ENCODE results near the gene FXYD7. TPM values are rescaled to one million over a fixed set of nuclear protein-coding genes. Genes with fewer than 3 reads are reported as not detected.
"Not testable (repeated sequence)": the region's sequence is repeated elsewhere in the genome, so short reads cannot be mapped to it uniquely, and the experiment has no call there.

FXYD7 gene
- total RNA-seq, 1 donor from 2014 or later = not detected

DNA sequence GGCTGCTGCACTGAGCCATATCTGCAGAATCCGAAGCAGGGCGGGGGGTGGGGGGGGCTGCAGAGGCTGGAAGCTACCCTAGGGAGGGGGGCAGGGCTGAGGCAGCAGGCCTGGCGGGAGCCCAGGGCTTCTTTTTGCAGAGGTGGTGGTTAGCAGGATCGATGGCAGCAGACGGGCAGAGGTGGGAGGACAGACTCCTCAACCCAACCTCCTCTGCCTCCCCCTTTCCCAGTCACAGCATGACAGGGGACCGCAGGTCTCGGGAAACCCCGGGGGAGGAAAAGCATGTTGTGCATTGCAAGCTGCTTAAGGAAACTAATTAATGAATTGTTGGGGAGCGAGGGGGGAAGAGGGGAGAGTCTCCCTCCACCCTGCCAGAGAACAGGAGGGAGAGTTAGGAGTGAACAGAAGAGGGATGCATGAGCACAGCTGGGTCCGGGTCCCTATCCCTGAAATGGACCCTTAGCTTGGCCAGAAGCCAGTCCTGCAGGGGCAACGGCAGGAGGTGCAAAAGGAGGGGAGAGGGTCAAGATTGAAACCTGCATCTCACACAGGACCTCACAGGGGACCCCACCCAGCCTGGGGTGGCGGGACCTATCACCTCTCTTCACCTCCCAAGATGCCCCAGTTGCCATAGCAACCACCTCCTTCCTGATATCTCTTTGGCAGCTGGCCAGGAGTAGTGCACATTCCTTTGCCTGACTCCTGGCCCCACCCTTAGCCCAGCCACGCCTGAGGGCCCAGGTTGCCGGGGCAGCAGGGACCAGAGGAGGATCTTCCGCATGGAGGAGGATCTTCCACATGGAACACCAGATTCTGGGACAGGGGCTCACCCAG lies 1.8 kb downstream of the FXYD7 start:
- peak; percentile 78 for DNase-seq (ENCODE audit: low spot score)

DNA sequence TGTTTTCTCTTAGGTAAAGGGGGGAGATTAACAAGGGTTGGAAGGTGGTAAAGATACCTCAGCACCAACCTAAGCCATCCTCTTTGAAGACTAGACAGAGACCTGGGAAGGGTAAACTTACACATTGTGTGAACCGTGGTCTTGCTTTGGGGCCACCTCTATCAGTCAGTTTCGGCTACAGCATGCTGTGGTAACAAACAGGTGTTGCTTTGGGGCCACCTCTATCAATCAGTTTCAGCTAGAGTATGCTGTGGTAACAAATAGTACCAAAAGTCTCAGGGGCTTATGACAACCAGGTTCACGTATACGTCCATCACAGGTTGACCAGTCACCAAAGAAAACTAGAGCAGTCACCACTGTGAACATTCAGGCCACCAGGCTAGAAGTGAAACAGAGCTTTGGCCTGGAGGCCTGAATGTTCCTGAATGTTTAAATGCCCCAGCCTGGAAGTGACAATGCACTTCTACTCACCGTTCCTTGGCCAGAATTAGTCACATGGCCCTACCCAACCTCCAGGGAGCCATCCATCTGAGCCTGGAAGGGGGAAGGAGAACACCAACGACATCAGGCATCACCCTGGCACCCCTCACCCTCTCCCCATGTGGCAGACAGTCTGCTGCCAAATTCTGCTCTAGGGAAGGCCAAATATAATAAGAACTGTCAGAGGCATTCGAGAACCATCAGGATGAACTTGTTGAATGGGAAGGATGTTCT lies 3.8 kb downstream of the FXYD7 start:
- DNase-seq (ENCODE audit: low spot score) = no peak

DNA sequence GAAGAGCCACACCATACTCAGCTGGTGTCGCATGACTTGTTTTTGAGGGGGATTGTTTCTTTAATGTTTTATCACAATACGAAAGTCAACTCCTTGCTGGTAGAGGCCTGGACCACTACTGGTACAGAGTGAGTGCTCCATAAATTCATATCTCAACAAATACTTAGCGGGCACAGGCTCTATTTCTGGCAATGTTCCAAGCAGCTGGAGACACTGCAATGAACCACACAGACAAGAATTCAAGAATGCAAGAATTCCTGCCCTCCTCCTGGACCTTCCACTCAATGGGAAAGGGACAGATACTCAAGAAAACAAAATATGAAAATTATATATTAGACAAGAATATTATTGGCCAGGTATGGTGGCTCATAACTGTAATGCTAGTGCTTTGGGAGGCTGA lies 6.4 kb downstream of the FXYD7 start:
- DNase-seq (ENCODE audit: low spot score) = no peak

DNA sequence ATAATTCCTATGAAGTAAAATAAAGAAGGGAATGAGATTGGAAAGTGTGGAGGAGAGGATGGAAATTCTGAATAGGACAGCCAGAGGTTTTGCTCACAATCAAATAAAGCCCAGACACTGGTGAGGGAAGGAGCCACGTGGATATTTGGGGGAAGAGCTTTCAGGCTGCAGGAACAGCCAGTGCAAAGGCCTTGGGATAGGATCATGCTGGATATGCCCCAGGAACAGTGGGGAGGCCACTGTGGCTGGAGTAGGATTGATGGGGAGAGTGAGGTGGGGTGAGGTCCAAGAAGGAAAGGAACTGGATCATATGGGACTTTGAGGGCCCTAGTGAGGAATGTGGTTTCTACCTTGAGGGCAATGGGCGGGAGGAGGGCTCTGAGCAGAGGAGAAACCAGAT lies 7.4 kb downstream of the FXYD7 start:
- DNase-seq (ENCODE audit: low spot score) = no peak

DNA sequence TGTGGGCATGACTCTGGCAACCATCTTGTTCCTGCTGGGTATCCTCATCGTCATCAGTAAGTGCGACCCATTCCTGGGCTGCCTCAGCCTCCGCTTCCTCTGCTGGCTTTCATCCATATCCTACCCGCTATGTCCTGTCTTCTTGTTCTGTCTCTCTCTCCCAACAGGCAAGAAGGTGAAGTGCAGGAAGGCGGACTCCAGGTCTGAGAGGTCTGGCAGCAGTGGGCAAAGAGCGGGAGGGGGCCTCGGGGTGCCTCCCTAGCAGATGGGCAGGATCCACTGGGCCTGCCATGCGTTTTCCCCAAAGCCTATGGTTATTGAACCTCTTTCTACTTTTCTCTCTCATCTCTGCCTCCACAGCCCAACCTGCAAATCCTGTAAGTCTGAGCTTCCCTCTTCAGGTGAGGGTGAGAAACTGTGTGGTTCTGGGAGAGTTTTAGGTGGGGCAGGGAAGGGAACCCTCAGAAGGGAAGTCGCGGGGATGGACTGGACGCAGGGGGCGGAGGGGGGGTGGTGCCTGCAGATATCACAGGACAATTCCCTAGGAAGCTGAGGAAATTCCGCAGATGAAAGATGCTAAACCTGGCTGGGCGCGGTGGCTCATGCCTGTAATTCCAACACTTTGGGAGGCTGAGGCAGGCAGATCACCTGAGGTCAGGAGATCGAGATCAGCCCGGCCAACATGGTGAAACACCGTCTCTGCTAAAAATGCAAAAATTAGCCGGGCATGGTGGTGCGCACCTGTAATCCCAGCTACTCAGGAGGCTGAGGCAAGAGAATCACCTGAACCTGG lies 8.4 kb downstream of the FXYD7 start:
- no peak for DNase-seq (ENCODE audit: low spot score)

DNA sequence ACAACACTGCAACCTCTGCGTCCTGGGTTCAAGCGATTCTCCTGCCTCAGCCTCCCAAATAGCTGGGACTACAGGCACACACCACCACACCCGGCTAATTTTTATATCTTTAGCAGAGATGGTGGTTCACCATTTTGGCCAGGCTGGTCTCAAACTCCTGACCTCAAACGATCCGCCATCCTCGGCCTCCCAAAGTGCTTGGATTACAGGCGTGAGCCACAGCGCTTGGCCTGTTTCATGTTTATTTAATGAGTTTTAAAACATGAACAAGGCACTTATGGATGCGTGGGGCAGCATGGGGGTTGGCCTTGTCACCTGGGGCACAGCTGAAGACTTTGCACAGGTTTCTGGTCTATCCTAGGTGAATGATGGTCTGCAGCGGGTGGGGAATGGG lies 10.1 kb downstream of the FXYD7 start:
- not testable (repeated sequence) for DNase-seq (ENCODE audit: low spot score)

DNA sequence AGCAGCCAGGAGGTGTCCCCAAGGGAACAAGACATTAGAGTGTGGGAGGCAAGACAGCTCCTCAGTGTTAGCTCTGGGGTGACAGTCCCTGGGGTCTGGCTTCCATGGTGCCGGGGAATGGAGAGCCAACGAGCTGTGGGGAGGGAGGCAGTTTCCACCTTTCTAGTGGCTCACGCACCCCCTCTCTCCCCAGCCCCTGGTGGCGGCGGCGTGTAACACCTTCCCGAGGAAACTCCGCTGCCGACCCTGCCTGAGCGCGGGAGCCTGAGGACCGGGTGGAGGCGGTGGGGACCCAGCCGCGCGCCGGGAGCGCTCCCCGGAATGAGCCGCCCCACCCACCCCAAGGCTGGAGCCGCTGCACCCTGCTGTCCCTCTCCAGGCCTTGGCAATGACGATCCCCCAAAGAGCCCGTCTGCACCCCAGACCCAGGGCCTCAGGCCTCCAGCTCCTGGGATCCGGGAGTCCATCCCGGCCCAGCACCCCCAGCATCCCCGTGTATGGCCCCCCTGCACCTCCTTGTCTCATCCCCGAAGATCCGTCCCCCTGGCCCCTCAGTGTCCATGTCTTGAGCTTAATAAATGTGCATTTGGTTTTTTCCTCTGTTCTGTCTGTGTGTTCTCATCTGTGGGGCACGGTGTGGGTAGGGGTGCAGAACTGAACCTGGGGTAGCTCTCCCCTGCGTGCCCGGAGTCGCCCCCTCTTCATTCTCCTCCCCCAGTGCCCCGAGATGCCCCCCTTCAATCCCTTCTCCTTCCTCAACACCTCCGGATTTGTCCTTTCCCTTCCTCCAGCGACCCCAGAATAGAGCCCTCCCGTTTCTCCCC lies 10.9 kb downstream of the FXYD7 start:
- no peak for DNase-seq (ENCODE audit: low spot score)

DNA sequence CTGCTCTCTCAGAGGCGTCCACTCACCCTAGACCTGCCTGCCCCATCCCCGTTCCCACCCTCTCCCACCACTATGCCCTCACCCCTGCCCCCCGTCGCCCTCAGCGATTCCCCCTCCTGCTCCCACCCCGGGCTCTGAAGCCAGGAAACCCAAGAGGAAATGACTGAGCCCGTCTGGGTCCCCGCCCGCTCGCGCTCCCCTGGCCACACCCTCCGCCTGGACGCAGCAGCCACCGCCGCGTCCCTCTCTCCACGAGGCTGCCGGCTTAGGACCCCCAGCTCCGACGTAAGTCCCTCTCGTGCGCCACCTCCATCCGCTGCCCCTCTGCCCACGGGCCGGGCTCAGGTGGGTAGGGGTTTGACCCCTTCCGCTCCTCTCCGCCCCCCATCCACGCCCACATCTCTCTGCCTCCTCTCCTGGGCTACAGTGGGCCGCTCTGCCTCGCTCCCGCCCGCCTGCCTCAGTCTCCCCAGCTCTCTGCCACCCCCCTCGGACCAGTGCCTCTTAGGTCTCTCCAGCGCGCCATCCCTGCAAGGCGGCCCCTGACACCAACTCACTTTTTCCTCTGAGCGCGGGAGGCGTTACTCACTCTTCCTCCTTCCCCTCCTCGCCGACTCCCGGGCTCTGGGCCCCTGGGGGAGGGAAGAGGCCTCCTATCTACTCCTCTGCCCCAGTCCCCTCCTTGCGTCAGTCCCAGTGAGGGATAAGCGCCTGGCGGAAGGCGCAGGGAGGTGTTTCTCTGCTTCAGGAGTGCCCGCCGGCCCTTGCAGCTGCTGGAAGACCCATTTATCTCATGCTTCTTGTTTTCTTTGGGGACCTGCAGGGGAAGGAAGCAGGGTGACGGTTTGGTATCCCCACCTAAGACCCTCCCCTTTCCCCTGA lies 11.7 kb downstream of the FXYD7 start, which contains the start of gene FXYD5:
Gene FXYD5 (plus strand): TSS at position 211 of the 882 bp plus-strand sequence. CDS start 816 bp downstream, outside the sequence.
- DNase-seq (ENCODE audit: low spot score) = peak; percentile 54

DNA sequence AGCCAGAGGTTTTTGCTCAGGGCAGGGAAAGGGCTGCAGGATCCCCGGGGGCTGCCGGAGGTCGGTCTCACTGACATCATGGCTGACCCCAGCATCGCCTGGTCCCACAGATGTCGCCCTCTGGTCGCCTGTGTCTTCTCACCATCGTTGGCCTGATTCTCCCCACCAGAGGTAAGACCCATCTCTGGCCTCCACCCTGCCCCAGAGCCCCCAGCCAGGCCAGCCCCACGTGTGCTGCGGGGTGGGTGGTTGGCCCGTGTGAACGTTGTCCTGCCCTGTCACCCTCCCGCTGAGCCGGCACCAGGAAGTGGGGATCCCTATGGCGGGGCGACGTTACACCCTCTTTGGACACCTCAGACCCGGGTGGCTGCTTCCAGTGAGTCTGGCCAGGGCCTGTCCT lies 12.4 kb downstream of the FXYD7 start:
- no peak for DNase-seq (ENCODE audit: low spot score)

DNA sequence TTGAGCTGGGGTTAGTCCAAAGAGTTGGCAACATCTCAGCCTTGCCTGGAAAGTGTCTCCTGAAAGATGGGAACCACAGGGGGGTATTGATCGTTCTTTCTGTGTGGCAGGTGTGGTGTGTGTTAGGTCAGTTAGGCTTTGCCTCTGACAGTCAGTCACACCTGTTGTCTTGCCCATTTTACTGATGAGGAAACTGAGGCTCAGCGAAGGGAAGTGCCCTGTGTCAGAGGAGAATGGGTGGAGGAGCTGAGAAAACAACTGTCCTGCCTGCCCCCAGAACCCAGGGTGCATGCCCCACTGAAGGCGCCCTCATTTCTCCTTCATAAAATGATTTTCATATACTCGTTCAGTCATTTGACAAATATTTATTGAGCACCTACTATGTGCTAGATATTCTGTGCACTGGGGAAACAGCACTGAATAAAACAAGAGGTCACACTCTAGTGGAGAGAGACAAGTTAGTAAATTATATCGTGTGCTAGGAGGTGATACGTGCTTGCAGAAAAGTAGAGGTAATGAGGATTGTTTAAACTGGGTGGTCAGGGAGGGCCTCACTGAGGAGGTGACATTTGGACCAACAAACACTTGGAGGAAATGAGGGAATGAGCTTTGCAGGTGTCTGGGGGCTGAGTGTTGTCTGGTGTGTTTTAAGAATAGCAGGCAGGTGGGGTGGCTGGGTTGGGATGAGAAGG lies 13.1 kb downstream of the FXYD7 start:
- no peak for DNase-seq (ENCODE audit: low spot score)

DNA sequence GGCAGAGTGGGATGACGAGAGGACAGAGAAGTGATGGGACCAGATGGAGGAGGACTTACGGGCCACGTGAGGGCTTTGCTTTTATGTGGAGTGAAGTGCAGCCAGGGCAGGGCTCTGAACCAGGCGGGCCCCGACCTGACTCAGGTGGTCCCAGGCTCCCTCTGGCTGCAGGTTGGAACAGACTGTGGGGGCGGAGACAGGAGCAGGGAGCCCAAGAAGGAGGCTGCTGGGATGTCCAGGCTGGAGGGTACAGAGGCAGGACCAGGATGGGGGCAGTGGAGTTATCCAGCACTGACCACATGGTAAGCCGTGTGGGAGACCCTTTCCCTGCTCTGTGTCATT lies 13.6 kb downstream of the FXYD7 start:
- no peak for DNase-seq (ENCODE audit: low spot score)

DNA sequence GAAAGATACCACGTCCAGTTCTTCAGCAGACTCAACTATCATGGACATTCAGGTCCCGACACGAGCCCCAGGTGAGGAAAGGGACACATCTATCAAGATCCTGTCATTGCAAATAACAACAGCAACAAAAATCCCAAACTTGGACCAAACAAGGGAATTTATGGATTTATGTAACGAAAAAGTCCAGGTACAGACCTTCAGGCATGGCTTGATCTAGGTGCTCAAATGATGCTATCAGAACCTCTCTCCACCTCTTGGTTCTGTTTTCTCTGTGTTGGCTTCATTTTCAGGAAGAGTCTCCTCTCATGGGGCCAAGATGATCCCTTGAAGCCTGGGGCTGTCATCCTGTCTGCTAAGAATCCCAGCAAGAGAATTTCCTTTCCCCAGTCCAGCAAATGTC lies 14.4 kb downstream of the FXYD7 start:
- no peak for DNase-seq (ENCODE audit: low spot score)

DNA sequence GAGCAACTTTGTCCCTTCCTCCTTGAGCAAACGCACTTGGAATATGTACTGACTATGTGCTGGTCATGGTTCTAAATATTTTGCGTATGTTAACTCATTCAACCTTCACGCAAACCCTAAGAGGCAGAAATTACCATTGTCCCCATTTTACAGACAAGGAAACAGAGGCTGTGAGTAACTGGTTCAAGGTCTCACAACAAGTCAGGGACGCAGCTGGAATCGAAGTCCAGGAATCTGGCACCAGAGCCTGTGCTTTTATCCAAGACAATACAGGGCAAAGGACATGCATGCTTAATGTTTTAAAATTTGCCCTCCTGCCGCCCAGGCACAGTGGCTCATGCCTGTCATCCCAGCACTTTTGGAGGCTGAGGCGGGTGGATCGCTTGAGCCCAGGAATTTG lies 16.6 kb downstream of the FXYD7 start:
- no peak for DNase-seq (ENCODE audit: low spot score)

DNA sequence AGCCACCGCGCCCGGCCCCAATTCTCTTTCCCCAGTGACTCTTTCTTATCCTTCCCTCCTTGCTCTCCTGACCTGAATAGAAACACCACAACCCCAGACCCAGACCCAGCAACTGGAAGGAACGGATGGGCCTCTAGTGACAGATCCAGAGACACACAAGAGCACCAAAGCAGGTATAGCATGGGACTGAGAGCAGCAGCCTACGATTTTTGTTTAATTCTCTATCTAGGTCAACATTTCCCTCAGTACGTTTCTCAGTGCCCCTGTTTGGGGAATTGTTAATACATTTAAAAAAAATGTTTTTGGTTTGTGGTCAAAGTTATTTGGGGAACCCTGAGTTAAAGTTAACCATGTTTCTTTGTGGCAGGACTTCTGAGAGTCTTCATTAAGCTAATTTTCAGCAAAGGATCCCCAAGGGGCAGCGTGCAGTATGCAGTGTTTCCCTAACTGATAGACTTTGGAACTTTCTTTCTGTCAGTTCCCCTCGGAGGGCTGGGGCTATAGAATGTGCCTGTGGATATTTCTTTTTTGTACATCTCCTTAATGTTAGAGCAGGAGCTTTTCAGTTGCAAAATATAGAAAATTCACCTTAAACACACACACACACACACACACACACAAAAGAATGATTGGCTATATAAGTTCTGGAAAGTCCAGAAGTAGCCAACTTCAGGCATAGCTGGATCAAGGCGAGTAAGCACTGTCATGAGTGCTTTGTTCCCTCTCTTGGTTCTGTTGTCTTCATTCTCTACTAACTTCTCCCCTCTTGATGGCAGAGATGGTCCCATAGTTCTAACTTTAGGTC lies 17.8 kb downstream of the FXYD7 start:
- no peak for DNase-seq (ENCODE audit: low spot score)

DNA sequence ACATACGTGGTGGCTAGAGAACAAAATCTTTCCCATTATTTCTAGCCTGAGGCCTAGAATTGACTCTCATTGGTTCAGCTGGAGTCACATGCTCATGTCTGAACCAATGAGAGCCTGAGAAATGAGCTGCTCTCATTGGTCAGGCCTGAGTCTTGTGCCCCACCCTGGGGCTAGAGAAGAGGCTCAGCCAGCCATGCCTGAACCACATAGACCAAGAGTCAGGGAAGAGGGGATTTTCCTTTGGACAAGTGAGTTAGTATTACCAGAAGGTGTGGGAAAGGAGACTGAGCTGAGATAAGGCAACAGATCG lies 18.3 kb downstream of the FXYD7 start:
- DNase-seq (ENCODE audit: low spot score) = no peak

DNA sequence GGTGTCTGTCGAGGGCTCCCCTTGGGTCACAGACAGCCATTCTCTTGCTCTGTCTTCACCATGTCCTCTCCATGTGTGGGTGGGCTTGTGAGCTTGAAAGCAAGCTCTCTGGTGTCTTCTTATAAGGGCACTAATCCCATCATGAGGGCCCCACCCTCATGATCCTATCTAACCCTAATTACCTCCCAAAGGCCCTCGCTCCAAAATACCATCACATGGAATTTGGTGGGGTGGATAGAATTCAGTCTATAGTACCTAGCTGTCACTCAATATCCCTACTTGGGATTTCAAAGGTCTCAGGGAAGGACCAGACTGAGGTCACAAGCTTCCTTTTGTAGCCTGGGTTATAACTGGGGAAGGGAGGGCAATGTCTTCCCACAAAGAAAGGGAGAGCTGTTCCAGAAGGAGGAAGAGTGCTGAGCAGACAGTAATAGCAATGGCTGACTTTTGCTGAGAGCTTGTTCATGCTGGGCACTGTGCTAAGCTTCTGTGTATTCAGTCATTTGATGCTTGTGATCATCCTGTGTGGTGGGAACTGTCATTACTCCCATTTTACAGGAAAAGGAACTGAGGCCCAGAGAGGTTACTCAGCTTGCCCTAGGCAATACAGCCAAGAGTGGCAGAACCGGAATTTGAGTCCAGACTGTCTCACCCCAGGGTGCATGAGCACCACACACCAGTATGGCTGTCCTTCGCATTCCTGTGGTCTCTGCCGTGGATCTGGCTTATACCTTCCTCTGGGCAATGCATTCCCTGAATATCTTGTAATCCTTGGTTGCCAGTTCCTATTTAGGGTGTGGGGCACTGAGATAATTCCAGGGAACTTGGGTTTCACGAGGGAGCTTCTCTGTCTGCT lies 19.6 kb downstream of the FXYD7 start:
- no peak for DNase-seq (ENCODE audit: low spot score)

DNA sequence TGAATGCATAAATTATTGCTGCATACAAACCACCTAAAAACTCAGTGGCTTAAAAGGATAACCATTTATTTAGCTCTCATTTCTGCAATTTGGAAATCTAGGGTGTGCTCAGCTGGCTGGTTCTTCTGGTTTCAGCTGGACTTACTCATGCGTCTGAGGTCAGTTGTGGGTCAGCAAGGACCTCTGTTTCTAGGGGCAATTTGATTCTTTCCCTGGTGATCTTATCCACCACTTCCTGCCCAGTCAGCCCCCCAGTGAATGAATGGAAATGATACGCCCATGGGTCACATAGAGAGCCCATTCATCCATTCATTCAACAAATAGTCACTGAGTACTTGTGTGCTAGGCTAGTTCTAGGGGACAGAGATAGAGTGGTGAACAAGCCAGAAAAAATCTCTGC lies 21.4 kb downstream of the FXYD7 start:
- DNase-seq (ENCODE audit: low spot score) = no peak

Measured in mucosa of gallbladder (tissue), 1 donor.